IPS-11a (cell line): ENCODE data around the gene ATP13A3.

ENCODE experiments used
- H3K4me3 ChIP-seq: one replicate; pipeline ENCODE4 v1.5.1; 2013; ENCODE audit warnings: low read depth, low read length, control low read depth

Gene ATP13A3

DNA sequence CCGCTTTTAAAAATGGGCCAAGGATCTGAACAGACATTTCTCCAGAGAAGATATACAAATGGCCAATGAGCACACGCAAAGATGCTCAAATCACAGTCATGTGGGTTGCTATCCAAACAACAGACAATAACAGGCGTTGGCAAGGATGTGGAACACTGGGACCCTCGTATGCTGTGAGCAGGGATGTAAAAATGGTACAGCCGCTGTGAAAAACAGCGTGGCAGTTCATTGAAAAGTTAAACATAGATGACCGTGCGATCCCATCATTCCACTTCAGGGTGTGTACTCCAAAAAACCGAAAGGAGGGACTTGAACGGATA is 110.6 kb downstream of the ATP13A3 start:
- H3K4me3 ChIP-seq = no peak overlapping the region

DNA sequence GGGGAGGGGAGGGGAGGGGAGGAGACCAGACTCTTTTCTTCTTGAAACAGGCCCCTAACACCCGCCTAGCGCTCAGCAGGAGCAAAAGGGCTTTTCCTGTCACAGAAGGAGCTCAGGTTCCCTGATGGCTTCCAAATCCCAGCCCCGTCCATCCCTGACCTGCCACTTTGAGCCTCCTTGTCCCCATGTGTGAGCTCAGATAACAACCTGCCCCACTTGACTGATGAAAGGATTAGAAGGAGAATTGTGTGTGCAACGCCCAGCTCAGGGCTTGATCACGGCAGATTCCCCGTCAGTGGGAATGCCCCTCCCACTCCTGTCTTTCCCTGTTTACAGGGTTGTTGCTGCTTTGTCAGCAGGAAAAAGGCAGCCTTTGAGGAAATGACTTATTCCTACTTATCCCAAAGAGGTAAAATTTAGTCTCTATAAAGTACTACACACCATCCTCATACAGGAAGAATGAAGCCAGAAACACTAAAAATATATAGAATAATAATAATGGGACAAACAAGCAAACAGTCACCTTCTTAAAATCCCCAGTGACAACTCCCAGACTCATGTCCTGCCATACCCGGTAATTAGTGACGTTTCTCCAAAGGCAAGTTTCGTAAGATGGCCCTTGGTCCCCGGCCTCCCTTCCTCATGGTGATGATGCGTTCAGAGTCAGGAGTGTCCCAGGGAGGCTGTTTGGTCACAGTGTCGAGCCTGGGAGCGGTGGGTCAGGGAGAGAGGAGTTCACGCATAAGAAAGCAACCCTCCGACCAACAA is 111.1 kb downstream of the ATP13A3 start:
- H3K4me3 ChIP-seq = no peak overlapping the region

DNA sequence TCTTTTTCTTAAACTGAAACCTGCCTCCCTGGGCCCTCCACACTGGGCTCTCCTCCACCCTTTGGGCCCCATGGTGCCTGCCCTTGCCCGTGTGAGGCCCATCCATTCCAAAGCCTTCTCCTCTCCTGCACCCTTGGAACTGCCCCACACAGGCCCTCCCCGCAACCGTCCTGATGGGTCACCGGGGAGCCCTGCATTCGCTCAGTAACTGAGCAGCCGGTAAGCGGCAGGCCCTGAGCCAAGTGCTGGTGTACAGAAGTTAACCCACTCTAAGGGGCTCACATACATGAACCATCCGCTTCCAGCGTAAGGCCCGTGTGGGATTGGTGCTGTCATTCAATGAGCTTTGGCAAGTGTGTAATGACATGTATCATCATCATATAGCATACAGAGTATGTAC is 111.9 kb downstream of the ATP13A3 start:
- no peak overlapping the region for H3K4me3 ChIP-seq

DNA sequence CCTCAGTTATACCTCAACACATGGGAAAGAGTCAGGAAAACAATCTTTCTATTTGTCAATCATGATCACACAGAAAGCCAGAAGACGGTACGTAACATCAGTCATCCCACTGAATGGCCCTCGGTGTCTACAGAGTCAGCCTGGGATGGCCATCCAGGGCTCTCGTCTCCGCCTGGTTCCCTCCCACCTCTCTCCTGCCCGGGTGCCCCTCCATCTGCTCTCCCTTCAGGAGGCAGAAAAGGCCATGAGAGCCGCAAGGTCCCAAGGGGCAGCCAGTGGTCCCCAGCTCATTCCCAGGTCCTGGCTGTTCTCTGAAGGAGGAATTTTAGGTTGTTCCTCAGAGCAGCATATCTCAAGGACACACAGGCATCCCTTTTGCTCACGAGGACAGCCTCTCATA is 112.9 kb downstream of the ATP13A3 start:
- H3K4me3 ChIP-seq = no peak overlapping the region

DNA sequence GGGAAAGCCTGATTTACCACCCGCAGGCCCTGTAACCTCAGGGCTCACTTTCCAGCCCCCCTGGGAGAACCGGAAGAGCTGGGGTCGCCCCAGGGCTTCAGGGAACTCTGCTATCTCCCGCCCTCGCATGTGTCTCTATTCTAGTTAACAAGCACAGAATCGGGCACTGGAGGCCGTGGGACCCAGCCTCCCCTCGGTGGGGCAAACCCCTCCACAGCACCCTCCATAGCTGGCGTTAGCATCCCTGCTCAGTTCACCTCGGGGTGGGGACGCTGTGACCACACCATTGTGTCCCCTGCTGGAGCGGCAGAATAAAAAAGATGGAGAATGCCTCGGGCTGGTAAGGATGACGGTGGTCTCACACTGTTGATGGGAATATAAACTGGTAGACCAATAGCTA is 113.8 kb downstream of the ATP13A3 start:
- H3K4me3 ChIP-seq = no peak overlapping the region

DNA sequence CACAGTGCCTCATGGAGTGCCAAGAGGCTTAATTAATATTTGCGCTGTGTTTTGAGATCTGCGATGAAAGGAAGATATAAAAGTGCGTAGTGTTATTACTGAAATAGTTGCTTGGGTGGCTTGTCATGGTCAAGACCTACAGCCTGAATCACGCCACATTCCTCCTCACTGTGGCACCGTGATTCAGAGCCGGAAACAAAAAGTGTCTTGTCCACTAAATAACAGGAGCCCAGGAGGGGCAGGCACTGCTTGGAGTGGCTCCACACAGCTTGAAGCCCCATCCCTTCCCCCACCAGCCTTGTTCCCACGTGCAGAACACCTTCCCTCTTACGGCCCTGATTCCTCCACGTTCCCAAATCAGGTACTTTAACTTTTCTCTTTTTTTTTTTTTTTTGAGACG is 116.0 kb downstream of the ATP13A3 start:
- H3K4me3 ChIP-seq = no peak overlapping the region

DNA sequence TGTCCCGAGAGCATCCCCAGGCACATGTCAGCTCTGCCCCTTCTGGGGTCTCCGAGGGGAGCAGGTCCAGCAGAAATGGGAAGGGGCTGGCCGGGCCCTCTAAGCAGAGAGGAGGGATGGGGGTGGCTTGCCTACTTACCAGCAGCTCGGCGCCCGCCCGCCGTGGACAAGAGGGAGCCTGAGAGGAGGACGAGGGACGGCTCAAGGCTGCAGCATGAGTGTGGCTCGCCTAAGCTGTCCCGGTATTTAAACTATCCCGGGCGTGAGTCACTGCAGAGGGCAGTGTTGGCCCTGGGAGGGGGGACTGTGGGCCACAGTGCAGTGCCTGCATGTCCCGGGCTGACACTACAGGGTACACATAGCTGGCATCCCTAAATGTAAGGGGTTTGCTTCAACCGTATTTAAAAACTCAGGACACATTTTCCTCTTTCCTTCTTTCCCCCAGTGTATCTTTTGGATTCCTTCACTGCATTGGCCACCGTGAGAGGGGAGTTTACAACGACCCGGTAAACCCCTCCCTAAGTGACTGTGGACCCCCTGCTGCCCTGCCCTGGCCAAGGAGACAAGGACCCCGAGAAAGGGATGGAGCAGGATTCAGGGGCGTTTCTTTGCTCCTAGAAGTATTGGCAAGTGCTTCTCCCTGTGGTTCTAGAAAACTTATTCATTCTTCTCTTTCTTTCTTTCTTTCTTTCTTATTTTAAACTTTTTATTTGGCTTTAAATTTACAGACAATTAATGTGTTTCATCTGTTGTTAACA is 117.1 kb downstream of the ATP13A3 start, which contains the start of gene LRRC15:
Gene LRRC15 (minus strand): TSS at position 222 of the 758 bp plus-strand sequence. CDS start 8,700 bp downstream, outside the sequence.
- H3K4me3 ChIP-seq = peak within 1 kb of the TSS; percentile 24

DNA sequence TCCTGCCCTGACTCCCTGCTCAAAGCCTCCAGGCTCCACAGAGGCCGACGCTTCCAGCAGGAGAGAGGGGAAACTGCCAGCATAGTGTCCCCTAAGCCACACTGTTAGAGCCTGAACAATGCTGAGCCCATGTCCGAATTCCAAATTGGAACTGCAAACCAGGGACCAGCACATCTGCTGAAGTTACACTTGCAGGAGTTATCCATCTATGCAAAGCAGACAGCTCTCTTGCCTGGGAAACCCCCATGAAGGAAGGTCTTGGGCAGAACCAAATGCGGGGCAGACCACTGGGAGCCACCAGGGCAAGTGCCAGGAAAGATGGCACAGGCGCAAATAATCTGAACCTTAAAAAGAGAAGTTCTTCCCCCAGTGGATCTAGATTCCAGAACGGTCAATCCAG is 117.9 kb downstream of the ATP13A3 start:
- H3K4me3 ChIP-seq = no peak overlapping the region

DNA sequence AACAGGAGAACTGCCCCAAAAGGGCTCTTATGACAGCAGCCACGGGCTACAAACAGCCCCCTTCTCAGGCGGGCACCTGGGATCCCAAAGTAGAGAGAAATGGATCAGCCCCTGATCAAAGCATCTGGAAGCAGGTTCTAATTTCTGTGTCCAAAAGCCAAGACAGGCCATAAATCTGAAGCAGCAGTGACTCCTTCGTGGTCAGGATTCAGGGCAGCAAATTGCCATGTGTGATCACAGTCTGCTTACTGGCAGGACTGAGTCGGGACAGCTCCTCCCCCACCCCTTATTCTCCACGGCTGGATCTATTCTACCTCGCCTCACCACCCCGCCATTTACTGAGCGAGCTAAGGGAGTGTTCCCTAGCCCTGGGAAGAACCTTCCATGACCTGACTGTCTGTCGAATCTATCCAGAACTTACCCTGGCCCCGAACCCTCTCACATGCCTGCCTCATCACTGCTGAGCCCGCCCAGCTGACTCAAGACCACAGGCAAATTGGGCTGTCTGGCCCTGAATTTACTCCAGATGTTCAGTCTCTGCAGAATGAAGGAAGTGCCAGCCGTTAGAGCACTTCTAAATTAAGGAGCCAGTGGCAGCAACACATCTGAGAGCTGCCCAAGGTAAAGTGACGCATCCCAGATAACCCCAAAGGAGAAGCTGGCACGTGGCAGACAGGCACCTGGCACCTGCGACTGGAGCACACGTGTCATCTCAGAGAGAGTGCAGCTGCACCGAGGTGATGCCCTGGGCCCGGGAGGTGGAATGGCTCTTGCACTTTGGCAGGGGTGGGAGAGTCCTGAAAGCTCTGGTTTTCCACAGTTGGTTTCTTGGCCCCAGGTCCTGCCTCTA is 118.6 kb downstream of the ATP13A3 start:
- no peak overlapping the region for H3K4me3 ChIP-seq

DNA sequence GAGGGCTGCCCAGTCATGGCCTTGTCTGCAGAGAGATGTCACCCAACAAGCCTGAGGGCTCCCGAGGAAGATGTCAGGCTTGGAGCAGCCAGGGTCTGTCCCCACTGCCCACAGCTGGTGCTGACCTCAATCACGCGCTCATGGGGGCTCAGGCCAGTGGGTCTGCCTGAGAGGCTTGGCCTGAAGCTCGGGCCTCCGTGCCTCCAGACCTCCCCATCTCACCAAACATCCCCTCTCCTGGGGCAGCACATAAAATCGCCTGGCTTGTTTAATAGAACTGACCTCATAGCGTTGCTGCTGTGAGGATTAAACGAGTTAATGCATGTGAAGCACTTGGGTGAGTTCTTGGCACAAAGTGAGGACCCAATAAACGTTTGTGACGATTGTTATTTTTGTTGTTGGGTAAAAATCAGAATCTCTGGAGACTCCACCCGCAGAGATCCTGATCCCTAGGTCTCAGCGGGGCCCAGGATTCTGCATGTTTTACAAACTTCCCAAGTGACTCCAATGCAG is 120.8 kb downstream of the ATP13A3 start:
- H3K4me3 ChIP-seq = no peak overlapping the region

DNA sequence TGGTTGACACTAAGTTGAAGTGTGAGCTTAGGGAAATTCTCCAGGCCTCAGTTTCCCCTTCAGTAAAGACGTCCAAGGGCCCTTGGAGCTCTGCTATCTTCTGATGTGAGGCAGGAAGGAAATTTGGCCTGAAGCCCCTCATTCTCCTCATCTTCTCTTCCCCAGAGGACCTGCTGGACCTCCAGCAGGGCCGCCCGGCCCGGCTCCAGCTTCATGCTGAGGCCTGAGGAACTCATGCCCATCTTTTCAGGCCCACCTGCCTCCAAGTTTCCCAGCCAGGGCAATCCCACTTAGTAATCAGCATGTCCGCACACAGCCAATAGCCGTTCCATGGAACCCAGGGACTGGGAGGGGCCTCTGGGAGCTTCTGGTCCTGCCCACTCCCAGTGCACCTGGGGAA is 121.3 kb downstream of the ATP13A3 start:
- no peak overlapping the region for H3K4me3 ChIP-seq

DNA sequence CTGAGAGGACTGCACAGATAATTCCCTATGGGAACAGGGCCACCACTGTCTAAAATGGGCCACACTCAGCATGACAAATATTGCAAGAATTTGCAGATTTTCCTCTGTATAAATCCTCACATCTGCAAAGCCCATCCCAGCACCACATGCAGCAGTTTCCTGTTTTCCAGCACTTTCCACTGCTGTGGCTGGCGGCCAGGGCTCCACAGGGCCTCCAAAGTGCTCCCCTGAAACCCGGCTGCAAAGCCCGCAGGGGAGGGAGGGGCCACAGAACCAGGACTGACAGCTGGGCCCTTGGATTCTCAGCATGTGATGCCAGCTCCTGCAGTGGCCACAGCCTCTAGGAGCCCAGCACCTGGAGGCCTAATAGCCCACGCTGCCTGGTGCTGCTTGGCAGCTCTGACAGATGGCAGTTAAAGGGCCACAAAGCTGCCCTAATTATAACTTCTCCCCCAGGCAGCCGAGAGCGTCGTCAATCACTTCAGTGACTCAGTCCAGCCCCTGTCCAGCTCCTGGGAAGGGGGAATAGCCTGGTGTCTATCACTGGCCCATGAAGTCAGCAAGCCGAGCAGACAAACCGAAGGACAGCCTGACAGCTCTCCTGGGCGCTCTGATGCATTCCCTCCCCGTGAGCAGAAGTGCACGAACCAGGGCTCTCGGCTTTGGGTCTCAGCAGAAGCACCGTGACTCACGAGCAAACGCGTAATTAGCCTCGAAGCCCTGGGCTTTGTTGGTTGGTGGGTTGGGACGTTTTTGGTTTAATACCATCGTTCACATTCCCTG is 122.0 kb downstream of the ATP13A3 start:
- H3K4me3 ChIP-seq = no peak overlapping the region

DNA sequence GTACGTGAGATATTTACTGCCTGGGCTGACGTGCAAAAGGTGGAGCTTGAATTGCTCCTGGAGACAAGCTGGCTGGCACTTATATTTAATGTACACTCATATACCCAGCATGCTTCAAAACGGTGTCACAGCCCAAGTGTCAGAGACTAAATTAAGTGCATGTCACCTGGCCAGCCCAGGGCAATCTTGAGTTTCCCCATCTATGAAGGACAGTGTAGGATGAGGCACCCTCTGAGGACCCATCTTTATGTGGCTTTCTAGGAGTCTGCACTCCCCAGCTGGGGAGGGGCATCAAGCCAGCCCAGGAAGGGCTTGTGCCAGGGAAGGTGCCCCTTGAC is 122.5 kb downstream of the ATP13A3 start:
- H3K4me3 ChIP-seq = no peak overlapping the region

DNA sequence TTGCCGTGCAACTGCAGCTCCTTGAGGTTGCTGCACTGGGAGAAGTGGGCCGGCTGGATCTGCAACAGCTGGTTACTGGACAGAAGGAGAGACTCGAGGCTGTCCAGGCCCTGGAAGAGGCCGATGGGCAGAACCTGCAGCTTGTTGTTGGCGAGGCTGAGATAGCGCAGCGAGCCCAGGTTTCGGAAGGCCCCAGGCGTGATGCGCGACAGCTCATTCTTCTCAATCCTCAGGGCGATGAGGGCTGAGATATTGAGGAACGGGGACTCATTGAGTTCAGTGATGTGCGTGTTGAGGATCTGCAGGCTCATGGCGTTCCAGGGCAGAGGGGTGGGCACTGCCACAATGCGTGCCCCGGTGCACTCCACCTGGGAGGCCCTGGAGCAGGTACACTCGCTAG is 126.2 kb downstream of the ATP13A3 start:
- H3K4me3 ChIP-seq = no peak overlapping the region

DNA sequence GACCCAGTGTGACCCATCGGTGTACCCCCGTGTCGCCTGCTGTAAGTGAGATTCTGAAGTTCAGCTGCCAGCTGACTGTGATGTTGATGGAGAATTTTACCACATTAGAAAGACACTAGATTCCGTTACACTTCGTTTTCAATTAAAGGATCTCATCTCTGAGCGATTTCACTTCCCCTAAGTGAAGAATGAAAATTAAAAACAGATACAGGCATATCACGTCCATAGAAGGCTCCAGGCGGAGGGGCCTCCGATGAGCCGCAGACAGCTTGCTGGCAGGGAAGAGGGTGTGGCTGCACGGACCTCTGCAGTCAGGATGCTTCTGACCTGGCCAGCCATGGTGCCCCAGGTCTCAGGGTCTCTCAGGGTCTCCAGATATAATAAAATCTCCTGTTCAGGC is 129.1 kb downstream of the ATP13A3 start:
- no peak overlapping the region for H3K4me3 ChIP-seq

DNA sequence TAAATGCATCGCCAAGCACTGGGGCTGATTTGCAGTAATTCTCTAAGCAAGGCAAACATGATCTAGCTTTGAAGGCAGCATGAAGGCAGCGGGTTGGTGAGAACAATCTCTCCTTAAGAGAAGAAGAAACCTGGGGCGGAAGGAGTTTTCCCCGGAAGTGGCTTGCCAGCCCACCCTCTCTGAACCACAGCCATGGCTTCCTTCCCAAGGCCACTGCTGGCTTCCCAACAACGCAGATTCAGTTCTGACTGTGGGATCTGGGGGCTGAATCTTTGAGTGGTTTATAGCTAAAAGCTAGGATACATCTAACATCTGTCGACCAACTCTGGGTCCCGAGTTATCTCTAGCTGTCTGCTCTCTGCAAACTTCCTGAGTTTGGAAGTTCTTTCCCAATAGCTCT is 131.4 kb downstream of the ATP13A3 start:
- no peak overlapping the region for H3K4me3 ChIP-seq

DNA sequence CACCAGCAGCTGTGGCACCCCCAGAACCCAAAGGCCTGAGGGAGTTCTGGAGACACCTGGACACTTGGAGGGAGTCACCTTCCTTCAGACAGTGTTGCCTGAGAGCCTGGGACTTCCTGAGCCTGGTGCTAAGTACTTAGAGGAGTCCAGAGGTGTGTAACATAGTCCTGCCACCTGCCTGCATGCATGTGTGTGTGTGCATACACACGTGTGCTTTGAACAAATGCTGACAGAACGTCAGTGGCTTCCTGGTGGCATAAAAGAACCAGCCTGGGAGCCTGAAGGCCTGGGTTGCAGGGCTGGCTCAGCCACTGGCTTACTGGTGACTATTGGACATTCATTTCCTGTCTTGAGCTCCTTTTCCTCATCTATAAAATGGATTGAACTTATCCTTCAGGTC is 132.5 kb downstream of the ATP13A3 start:
- no peak overlapping the region for H3K4me3 ChIP-seq
